HG02884 (cell line): ENCODE measurements around the gene MAD2L1BP.
"Not testable (repeated sequence)": the region's sequence is repeated elsewhere in the genome, so short reads cannot be mapped to it uniquely, and the experiment has no call there.

Experiments
- ATAC-seq: cut with Tn5 transposase; IDR thresholded peaks from one replicate; pipeline ENCODE4 v1.9.1; 2021; ENCODE audit warnings: mild to moderate bottlenecking, moderate library complexity; ENCODE audit not compliant: unreplicated experiment

Gene MAD2L1BP

GRCh38 chr6:43635387-43636307, at the start of gene MAD2L1BP:
Gene MAD2L1BP, plus strand, starts transcription at chr6:43635840. Its CDS starts 36 bp downstream, at chr6:43635876.
- ATAC-seq: peak; percentile 87

- no peak for ATAC-seq
These were observed 47.4 kb upstream of the MAD2L1BP start for GRCh38 chr6:43588194-43588593.

DNA sequence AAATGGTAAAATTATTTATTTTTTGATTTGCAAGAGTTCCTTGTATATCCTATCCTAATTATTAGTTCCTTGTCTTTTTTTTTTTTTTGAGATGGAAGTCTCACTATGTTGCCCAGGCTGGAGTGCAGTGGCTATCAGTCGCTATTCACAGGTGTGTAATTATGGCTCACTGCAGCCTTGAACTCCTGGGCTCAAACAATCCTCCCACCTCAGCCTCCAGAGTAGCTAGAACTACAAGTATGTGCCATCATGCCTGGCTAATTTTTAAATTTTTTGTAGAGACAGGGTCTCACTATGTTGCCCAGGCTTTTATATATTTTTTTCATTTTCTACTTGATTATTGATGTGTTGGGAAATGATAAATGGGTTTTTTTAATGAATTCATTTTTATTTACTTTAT, 46.1 kb upstream of the MAD2L1BP start:
- not testable (repeated sequence) for ATAC-seq

GRCh38 chr6:43593938-43594337, 41.7 kb upstream of the MAD2L1BP start:
- no peak for ATAC-seq

GRCh38 chr6:43600595-43600994, 35.0 kb upstream of the MAD2L1BP start:
- no peak for ATAC-seq

- ATAC-seq: no peak
These were observed 31.5 kb upstream of the MAD2L1BP start for GRCh38 chr6:43604174-43604573.

GRCh38 chr6:43606019-43606418, 29.6 kb upstream of the MAD2L1BP start:
- ATAC-seq: no peak

DNA sequence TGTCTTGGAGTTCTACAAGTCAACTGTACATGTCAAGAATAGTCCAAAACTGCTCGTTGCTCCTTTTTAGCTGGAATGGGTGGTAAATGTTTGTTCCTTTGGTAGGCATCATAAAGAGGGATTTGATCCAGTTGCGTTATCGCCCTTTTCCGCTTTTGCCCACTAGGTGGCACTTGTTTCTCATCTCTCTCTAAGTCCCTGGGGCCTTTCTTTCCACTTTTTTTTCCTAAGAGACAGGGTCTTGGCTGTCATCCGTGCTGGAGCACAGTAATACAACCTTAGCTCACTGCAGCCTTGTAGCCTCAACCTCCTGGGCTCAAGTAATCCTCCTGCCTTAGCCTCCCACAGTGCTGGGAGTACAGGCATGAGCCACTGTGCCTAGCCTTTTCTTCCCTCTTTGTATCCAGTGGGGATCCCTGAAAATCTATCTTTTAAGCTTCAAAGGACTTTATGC, 27.3 kb upstream of the MAD2L1BP start:
- no peak for ATAC-seq

DNA sequence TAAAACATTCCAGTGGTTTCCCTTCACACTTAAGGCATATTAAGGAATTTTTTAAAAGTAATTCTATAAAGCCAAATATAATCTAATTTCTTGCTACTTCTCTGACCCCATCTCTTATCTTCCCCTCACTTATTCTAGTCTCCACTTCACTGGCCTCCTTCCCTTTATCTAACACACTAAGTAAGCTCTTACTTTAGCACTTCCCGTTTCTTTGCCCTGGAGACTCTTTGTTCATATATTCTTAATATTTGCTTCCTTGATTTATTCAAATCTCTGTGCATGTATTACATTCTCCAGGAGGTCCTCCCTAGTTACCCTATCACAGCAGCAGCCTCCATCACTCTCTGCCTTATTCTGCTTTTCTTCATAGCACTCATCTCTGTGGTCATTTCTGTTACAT, 26.8 kb upstream of the MAD2L1BP start:
- no peak for ATAC-seq

- ATAC-seq: no peak
These were observed 26.2 kb upstream of the MAD2L1BP start for GRCh38 chr6:43609402-43609801.

GRCh38 chr6:43610431-43610830, 25.2 kb upstream of the MAD2L1BP start:
- no peak for ATAC-seq

GRCh38 chr6:43613721-43614395, 21.8 kb upstream of the MAD2L1BP start:
- no peak for ATAC-seq

- no peak for ATAC-seq
These were observed 21.3 kb upstream of the MAD2L1BP start for GRCh38 chr6:43614396-43614730.

DNA sequence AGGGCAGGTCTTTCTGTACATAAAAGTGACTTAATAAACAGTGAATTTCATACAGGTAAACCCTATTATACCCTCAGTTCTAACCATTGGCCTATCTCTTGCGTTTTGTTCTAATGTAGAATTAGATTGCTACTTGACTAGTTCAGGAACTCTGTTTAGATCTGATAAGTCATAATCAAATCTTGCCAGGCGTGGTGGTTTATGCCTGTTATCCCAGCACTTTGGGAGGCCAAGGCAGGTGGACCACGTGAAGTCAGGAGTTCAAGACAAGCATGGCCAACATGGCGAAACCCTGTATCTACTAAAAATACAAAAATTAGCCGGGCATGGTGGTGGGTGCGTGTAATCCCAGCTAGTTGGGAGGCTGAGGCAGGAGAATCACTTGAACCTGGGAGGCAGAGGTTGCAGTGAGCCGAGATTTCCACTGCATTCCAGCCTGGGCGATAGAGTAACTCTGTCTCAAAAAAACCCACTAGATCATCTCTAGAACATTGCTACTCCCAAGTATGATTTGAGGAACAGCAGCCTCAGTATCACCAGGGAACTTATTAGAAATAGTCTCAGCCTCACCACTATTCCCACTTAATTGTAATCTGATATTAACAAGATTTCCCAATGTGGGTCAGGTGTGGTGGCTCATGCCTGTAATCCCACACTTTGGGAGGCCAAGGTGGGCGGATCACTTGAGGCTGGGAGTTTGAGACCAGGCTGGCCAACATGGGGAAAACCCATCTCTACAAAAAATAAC, 18.7 kb upstream of the MAD2L1BP start:
- ATAC-seq: no peak

DNA sequence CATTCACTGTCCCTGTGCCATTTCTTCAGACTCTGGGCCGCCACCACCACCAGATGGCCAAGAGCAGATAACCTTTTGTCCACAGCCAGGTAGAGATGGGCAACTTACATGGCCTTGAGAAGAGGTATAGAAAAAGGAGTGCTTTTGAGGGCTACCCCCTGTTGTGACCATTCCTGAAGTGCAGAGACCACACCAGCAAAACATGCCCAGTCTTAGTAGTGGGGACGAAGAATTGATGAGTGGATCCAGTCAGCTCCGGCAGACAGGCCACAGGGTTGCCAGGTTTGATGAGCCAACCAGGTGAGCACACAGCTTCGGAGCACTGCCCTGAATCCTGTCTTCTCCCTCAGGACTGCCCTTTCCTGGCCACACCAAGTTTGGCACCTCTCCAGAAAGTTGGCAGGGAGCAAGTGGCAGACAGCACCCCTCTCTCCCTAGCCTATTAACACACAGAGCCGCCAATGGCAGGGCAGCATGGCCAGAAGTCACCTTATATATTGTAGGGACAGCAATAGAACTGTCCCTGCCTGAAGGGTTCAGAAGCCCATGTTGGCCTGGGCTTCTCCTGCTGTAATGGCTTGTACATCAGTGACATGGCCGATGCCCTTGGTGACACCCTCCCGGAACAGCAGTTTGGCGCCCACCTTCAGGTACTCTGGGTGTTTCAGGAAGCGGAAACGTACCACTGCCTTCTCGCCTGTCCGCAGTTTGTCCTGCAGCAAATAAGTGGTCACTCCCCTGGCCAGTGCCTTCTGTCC, 14.4 kb upstream of the MAD2L1BP start:
- ATAC-seq: no peak

- ATAC-seq: no peak
These were observed 13.8 kb upstream of the MAD2L1BP start for GRCh38 chr6:43621836-43622180.

DNA sequence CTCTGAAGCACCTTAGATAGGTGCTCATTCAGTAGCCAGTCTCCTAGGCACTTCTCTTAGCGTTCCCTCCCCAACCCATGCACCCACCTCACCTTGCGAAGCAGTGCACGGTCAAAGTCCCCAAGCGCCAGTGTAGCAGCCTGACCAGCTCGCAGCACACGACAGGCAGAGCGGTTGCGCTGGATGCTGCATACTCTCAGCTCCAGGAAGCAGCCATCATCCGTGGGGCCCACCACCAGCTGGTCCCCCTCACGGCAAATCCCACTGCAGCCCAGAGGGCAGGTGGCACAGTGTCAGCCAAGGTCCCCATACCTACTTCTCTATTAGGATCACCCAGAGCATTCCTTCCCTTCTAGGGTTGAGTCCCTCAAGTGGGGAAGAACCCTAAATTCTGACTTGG, 13.1 kb upstream of the MAD2L1BP start:
- ATAC-seq: no peak

GRCh38 chr6:43623880-43624785, 11.5 kb upstream of the MAD2L1BP start:
- no peak for ATAC-seq

- no peak for ATAC-seq
These were observed 10.8 kb upstream of the MAD2L1BP start for GRCh38 chr6:43624786-43625288.
